Measurements from ENCODE around the gene FAM162A.
"Not testable (repeated sequence)": the region's sequence is repeated elsewhere in the genome, so short reads cannot be mapped to it uniquely, and the experiment has no call there.

Gene FAM162A

DNA sequence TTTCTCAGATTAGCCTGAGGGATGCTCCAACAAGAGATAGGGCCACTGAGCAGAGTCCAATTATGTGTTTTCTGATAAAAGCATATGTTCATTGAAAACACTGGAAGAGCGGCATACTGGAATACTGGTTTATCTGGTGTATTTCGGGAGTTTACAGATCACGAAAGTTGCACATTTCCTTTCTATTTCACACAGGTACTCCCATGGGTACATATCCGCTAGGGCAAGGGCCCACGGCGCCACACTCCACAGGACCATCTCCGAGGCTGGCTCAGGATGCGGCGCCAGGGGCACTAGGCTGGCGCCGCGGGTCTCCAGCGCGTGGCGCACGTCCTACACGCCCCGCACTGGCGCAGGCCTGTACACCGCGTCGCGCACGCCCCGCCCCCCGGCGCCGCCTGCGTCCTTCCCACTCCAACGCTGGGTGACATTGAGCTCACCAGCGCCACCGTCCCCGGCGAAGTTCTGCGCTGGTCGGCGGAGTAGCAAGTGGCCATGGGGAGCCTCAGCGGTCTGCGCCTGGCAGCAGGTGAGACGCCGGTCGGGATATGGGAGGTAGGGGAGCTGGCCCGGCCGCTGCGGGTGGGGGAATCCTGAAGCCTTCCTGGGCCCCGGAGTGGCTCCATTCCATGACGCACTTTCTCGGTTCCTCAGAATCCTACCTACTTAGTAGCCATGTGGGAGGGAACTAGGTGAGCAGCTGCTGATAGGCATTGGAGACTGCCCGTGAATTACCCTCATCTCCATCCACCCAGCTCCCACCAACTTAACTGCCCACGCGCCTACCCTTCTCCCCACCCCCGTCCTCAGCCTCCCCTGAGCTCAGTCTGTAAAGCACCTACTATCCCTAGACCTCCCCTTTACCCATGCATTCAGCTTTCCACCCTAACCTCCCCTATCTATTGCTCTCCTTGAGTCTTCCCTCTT is at the start of gene FAM162A:
Gene FAM162A, plus strand, starts transcription at position 412 of the 927 bp plus-strand sequence. Its CDS starts 84 bp downstream, at position 496.
- DNase-seq (ENCODE audit: low read depth) = peak; percentile 88

GRCh38 chr3:122342803-122343202 is 41.2 kb upstream of the FAM162A start:
- DNase-seq (ENCODE audit: low read depth) = no peak

GRCh38 chr3:122343654-122344053 is 40.3 kb upstream of the FAM162A start:
- no peak for DNase-seq (ENCODE audit: low read depth)

- no peak for DNase-seq (ENCODE audit: low read depth)
These were observed 34.8 kb upstream of the FAM162A start for GRCh38 chr3:122349171-122349570.

DNA sequence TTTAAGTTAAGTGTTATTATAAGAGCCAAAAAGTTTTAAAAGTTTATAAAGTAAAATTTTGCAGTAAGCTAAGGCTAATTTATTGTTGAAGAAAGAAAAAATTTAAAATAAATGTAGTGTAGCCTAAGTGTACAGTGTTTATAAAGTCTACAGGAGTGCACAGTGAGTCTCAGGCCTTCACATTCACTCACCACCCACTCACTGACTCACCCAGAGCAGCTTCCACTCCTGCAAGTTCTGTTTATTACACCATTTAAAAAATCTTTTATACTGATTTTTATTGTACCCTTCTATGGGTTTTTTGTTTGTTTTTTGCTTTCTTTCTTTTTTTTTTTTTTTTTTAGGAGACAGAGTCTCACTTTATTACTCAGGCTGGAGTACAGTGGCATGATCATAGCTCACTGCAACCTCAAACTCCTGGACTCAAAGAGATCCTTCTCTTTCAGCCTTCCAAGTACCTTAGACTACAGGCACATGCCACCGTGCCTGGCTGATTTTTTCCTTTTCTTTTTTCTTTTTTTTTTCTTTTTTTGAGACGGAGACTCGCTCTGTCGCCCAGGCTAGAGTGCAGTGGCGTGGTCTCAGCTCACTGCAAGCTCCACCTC is 33.1 kb upstream of the FAM162A start:
- DNase-seq (ENCODE audit: low read depth) = no peak

DNA sequence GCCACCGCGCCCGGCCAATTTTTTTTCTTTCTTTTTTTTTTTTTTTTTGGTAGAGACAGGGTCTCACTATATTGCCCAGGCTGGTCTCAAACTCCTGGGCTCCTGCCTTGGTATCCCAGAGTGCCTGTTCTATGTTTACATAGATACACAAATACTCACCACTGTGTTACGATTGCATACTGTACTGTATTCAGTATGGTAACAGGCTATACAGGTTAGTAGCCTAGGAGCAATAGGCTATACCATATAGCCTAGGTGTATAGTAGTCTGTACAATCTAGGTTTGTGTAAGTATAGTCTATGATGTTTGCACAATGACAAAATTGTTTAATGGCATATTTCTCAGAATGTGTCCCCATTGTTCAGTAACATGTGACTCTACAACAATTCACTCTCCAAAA is 32.4 kb upstream of the FAM162A start:
- no peak for DNase-seq (ENCODE audit: low read depth)

GRCh38 chr3:122353215-122353614 is 30.8 kb upstream of the FAM162A start:
- DNase-seq (ENCODE audit: low read depth) = no peak

DNA sequence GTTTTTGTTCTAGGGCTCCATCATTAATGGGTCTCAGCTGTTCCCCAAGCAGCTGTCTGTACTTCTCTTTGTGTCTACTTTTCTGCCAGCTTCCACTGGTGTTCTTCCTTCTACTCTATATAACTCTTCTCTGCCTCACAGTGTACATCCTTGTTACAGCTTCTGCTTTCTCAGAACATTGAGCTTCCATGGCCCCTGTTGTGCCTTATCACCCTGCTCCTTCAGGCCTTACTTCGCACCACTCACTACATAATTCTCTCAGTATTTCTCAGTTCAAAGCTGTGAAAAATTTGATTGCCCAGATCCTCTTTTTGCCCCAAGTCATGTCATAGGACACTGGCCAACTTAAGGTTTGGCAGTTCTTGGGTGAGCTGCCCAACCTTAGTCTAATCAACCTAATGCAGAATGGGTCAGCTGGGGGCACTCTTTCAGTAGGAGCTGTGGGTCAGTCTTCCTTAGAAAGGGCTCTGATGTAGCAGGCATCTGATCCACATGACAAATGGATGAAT is 30.0 kb upstream of the FAM162A start:
- no peak for DNase-seq (ENCODE audit: low read depth)

DNA sequence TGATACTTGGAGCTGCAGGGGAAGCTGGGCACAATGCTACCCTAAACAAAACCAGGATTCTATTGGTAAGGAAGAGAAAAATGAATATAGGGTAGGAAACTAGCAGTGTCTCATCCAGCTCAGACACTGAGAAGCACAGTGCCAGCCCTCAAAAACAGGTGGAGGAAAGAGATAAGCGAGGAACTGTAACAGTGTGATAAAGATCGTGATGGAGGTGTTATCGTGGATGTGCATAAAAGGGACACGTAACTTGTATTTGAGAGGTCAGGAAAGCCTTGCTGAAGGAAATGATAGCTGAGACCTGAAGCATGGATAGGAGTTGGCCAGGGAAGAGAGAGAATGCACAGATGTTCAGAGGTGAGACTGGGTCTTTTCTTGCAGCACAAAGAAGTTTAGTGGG is 28.4 kb upstream of the FAM162A start:
- no peak for DNase-seq (ENCODE audit: low read depth)

DNA sequence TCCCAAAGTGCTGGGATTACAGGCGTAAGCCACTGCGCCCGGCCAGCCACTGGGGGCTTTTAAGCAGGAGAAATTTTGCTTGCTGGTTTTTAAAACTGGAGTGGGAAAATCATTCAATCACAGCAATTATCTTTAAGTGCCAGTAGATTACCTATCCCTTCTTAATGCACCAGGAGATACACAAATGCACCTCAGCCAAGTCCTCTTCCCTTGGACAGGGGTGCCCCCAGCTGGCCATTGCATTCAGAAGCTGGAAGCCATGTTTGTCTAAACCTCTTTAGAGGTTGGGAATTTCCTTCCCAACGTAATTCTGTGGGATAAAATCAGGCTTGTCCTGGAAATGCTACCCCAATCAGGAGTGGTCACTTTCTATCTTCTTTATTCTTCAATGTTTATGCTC is 27.6 kb upstream of the FAM162A start:
- DNase-seq (ENCODE audit: low read depth) = no peak

DNA sequence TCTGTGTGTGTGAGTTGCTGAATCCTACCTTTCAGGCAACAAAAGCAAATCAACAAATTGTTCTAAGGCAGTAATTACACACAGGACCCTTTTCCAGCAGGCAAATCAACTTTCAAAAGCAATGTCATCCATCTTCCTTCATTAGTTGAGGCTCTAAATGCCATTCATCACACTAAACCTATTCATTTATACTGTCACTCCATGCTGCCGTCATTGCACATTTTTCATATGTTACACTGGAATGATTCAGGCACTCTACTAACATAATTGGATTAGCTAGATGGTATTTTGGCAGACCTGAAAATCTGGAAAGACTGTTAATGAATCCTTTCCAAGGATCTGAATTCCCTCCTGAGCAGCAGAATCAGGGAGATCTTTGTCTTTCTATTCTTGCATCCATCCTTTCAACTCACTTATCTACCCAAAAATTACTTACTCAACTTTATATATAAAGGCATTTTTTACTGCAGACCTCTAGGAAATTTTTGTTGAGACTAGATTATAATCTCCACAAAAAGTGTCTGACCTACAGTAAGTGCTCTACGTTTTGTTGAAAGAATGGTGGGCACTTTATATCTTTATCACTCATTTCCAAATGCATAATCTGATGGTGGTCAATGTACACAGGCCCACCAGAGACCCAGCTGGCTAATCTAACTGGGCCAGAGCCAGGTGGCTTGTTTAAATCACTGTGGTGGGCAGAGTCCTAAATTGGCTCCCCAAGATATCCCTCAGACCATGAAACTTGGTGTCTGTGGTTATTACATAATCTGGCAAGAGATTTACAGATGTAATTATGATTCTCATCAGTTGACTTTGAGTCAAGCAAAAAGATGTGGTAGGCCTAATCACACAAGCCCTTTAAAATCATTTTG is 25.9 kb upstream of the FAM162A start:
- DNase-seq (ENCODE audit: low read depth) = no peak

DNA sequence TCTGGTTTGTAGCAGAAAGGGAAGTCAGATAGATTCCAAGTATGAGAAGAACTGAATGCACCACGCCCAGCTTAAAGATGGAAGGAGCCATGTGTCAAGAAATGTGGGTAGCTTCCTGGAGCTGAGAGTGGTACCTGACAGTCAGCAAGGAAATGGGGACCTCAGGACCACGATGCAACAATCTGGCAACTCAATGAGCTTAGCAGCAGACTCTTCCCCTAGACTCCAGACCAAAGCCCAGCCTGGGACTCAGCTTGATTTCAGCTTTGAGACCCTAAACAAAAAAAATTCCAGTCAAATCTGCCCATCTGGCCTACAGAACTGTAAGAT is 25.3 kb upstream of the FAM162A start:
- no peak for DNase-seq (ENCODE audit: low read depth)

DNA sequence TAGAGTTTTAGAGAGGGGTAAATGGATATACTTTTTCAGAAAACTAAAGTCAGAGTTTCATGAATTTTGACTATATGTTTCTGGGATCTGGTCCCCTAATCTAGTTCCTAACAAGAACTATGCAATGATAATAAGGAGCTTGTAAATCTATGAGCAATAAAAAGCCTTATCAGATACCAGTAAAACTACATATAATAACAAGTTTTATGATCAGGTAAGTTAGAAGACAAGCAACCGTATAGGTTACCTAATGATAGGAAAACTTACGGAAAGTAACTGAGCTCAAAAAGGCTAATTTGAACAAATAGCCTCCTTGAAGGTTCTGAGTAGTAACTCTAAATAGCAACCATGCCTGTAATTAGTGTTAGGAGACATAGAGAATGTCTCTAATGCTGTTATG is 22.0 kb upstream of the FAM162A start:
- no peak for DNase-seq (ENCODE audit: low read depth)

- no peak for DNase-seq (ENCODE audit: low read depth)
These were observed 19.5 kb upstream of the FAM162A start for GRCh38 chr3:122364490-122364889.

- no peak for DNase-seq (ENCODE audit: low read depth)
These were observed 18.9 kb upstream of the FAM162A start for GRCh38 chr3:122365073-122365472.

DNA sequence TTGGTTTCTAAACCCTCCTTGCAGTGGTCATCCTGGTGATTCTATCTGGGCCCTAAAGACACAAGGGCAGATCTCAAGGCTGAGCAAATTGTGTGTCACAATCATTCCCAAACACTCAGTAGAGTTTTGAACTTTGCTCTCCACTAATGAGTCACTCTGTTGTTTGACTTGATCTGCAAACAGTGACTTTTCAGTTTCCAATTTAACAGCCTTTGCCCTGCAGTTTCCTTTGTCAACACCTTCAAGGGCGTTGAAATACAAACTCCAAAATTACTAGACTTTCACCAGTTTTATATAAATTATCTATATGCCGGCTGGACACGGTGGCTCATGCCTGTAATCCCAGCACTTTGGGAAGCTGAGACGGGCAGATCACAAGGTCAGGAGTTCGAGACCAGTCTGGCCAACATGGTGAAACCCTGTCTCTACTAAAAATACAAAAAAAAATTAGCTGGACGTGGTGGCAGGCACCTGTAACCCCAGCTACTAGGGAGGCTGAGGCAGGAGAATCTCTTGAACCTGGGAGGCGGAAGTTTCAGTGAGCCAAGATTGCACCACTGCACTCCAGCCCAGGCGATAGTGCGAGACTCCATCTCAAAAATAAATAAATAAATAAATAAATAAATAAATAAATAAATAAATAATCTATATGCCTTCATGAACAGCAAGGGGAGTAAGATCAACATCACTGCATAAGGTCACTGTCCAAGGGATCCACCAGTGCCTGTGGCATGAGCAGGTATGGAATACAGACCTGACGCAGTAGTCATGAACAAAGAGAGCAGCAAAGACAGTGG is 18.2 kb upstream of the FAM162A start:
- DNase-seq (ENCODE audit: low read depth) = not testable (repeated sequence)

GRCh38 chr3:122366379-122366749 is 17.6 kb upstream of the FAM162A start:
- DNase-seq (ENCODE audit: low read depth) = no peak

- DNase-seq (ENCODE audit: low read depth) = no peak
These were observed 9.9 kb upstream of the FAM162A start for GRCh38 chr3:122374034-122374433.

DNA sequence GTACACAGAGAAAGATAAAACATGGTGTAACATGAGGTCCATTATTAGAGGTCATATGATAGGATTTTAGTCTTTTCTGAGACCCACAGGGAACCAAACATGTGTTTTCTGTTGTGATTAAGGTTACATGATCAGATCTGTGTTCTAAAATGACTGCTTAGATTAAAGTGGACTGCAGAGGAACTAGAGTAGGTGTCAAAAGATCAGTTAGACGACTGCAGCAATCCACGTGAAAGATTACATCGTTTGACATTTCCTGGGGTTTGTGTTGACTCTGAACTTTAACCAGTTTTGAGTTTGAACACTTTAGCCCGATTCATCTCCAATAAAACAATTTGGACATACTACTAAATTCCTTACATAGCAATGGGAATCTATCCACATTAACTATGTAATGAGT is 6.0 kb upstream of the FAM162A start:
- DNase-seq (ENCODE audit: low read depth) = no peak

DNA sequence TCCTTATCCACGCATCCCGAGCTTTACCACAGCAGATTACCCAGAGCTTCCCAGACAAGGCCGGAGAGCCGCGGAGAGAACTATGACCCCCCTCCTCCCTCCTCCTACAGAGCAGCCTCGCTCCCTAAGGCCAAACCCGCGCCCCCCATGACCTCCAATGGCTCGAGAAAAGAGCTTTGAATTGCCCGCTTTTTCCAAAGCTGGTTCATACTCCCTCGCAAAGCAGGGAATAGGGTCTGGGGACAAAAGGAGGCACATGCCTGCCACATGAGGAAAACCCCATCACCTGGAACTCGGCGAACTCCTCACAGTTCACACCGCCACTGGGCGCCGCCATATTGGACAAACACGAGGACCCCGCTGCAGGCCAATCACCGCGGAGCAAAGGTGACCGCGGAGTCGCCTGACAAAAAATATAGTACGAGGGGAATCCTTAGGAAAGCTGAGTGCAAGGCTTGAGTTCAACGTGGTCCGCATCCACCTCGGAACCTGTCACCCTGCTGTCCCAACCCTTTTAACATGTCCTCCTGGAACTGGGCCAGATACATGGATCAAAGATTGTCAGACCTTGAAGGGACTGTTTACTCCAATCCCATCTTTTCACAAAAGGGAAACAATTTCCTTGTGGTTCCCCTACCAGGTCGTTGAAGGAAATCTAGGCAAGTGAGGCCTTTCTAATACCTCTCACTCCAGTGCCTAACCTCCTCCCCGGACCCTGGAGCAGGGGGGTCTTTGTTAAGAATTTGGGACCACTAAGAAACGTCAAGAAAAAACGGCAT is 905 bp upstream of the FAM162A start, which contains the start of gene MIX23:
Gene MIX23, minus strand, starts transcription at position 344 of the 779 bp plus-strand sequence. Its CDS starts 7 bp downstream, at position 337.
- peak; percentile 78 for DNase-seq (ENCODE audit: low read depth)

DNA sequence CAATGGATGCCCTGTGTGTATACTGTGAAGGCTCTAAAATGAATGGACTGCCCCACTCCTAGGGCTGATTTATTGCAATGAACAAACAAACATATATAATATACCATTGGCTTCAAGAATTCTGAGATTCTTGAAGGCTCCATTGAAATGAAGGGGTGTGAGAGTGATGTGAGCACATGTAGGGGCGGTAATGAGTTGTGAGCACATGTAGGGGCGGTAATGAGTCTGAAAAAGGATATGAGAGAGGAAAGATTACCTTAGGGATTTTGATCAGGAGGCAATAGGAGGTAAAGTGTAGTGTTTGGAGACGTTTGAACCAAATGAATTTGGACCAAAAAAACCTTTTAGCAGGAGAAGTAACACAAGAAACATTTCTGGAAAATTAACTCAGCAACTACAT is 3.7 kb downstream of the FAM162A start:
- no peak for DNase-seq (ENCODE audit: low read depth)

All from stimulated activated CD8-positive, alpha-beta memory T cell treated with anti-CD3 and anti-CD28 coated beads, Interleukin-4, amount 100 ng/mL, for 24 hours (primary cell).